ENCODE data around the gene PLCG2.
"Not testable (repeated sequence)": the region's sequence is repeated elsewhere in the genome, so short reads cannot be mapped to it uniquely, and the experiment has no call there.

GRCh38 chr16:81741430-81741770 is 37.7 kb upstream of the PLCG2 start:
- TF ChIP-seq CTCF (IDR thresholded peaks at IDR 0.05; ENCODE audit: borderline replicate concordance, extremely low read depth, low read length, poor library complexity, severe bottlenecking); EZH2 (IDR thresholded peaks at IDR 0.05; ENCODE audit: borderline replicate concordance, low read depth, low read length, severe bottlenecking): not testable (repeated sequence)

All from DND-41 (cell line).